ENCODE measurements around the gene FHL2.
A peak's percentile ranks its signal among the peaks of the same experiment; 100 is the strongest.
"Not testable (repeated sequence)": the region's sequence is repeated elsewhere in the genome, so short reads cannot be mapped to it uniquely, and the experiment has no call there.

Gene FHL2

DNA sequence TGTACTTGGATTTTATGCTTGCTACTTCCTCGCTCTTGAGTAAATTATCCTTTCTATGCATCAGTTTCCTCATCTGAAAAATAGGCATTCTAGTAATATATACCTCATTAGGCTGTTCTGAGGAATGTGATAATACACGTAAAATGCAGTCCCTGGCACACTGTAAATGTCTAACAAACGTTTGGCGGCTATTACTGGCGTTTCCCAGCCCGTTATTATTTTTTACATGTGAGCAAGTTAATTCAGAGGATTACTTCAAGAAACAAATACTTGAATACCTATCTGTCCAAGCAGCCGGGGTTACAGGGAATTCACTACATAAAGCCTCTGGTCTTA, 62.1 kb downstream of the FHL2 start:
- no peak for DNase-seq

DNA sequence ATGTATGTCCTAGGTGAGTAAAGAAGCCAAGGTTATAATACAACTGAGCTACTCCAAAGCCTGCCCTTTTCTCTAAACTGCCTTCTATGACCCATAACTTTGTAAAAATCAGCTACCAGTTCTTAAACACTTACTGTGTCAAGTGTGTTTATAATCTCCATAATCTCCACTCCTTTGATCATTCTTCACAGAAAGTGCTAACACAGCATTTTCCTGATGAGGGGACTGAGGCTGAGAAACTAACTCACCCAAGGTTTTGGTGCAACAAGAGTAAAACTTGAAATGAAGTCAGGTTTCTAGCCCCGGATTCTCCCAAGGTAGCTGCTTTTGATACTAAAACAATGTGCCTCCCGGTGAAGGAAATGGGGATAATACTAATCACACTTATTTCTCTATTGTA, 63.4 kb downstream of the FHL2 start:
- DNase-seq: no peak

- no peak for DNase-seq
These were observed 64.6 kb downstream of the FHL2 start for GRCh38 chr2:105334211-105334610.

GRCh38 chr2:105330681-105331375, 68.0 kb downstream of the FHL2 start:
- no peak for DNase-seq

- DNase-seq: peak; percentile 16
These were observed 69.0 kb downstream of the FHL2 start, which contains the start of gene TGFBRAP1 for GRCh38 chr2:105329561-105330495. TSS of gene TGFBRAP1 (minus strand) at chr2:105329735. CDS start at chr2:105308301, 21,434 bp downstream.

DNA sequence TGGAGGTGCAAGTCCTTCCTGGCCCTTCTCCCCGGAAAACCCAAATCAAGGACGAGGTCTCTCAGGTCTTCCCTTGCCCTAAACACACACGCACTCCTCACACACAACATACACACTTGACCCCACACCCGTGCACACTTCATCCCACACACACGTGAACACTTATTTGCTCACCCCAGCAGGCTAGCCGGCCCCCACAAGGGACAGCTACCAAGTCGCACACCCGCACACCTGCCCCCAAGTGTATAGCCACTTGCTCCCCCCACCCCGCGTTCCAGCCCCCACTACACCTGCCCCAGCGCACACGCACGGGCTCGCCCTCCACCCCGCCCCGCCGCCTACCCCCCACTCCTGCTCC, 69.7 kb downstream of the FHL2 start:
- peak; percentile 43 for DNase-seq

- DNase-seq: peak; percentile 50
These were observed 70.3 kb downstream of the FHL2 start for GRCh38 chr2:105328281-105329196.

GRCh38 chr2:105327690-105328089, 71.2 kb downstream of the FHL2 start:
- no peak for DNase-seq

GRCh38 chr2:105327271-105327670, 71.6 kb downstream of the FHL2 start:
- not testable (repeated sequence) for DNase-seq

GRCh38 chr2:105325389-105325963, 73.4 kb downstream of the FHL2 start:
- DNase-seq: no peak

DNA sequence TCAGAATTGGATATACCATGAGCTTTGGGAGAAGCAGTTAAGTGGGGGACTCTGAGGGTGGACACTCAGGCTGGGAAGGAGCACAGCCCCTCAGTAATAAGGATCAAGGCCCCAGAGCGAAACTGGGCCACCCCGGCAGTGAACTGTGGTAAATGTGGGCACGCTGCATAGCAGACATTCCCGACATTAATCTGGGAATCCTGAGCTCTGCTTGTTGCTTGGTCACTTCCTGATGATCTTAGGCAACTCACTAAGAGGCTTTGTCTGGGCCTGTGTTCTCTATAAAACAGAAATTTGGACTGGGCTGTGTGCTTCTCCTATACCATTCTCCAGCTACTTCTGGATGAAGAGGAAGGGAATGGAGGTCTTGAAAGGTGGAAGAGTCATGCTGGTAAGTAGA, 74.1 kb downstream of the FHL2 start:
- no peak for DNase-seq

GRCh38 chr2:105324101-105324500, 74.8 kb downstream of the FHL2 start:
- no peak for DNase-seq

GRCh38 chr2:105323111-105323510, 75.7 kb downstream of the FHL2 start:
- DNase-seq: no peak

- no peak for DNase-seq
These were observed 76.8 kb downstream of the FHL2 start for GRCh38 chr2:105321875-105322646.

- no peak for DNase-seq
These were observed 78.1 kb downstream of the FHL2 start for GRCh38 chr2:105320651-105321215.

GRCh38 chr2:105317937-105318336, 80.9 kb downstream of the FHL2 start:
- DNase-seq: no peak

DNA sequence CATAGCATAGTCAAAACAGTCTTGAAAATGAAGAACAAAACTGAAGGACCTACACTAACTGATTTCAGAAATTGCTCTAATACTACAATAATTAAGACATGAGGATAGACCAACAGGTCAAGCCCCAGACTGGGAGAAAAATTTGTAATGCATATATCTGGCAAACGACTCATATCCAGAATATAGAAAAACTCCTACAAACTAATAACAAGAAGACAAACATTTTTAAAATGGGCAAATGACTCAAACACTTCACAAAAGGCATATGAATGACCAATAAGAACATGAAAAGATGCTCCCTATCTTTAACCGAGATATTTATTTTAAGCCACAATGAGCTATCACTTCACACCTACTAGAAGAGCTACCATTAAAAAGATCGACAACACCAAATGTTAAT, 83.5 kb downstream of the FHL2 start:
- no peak for DNase-seq

DNA sequence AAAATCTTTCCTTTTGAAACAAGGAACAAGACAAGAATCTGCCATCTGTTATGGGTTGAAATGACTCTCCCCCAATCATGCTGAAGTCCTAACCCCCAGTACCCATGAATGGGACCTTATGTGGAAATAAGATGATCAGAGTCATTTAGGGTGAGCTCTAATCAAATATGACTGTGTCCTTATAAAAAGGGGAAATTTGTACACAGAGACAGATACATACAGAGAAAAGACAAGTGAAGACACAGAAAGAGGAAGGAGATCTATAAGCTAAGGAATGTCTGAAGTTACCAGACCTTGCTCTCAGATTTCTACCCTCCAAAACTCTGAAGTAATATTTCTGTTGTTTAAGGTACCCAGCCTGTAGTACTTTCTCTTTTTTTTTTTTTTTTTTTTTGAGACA, 85.0 kb downstream of the FHL2 start:
- DNase-seq: no peak
